ENCODE data around the gene DEPP1.

The DEPP1 gene

DNA sequence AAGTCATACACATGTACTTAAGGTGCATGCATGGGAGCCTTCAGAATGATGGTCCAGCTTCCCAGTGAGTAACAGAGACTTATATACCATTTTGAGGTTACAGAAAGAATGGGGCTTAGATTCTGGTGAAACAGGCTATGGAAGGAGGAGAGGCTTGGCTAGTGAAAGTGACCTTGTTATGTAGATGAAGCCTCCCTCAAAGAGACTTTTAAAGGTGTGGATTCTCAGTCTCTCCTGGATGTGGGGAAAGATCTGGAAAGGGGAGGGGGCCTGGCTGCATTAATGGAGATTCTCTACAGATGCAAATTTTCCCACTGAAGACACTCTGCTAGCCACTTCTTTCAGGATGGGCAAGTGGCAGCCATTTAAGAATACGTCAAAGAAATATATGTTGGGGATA lies 13.5 kb downstream of the DEPP1 start:
- DNase-seq (ENCODE audit: low read depth in 1 of 2, low spot score in 1 of 2) = no peak
- Histone ChIP-seq H3K4me3 (replicated peaks; ENCODE audit: insufficient read depth, low read length) (no peak overlapping the region), H3K27ac (replicated peaks) (peak overlapping the region; percentile 97), H3K27me3 (ENCODE audit: insufficient read depth, poor library complexity, severe bottlenecking) (no peaks in the 10 kb centered on the region)
- TF ChIP-seq, protein P1, sequence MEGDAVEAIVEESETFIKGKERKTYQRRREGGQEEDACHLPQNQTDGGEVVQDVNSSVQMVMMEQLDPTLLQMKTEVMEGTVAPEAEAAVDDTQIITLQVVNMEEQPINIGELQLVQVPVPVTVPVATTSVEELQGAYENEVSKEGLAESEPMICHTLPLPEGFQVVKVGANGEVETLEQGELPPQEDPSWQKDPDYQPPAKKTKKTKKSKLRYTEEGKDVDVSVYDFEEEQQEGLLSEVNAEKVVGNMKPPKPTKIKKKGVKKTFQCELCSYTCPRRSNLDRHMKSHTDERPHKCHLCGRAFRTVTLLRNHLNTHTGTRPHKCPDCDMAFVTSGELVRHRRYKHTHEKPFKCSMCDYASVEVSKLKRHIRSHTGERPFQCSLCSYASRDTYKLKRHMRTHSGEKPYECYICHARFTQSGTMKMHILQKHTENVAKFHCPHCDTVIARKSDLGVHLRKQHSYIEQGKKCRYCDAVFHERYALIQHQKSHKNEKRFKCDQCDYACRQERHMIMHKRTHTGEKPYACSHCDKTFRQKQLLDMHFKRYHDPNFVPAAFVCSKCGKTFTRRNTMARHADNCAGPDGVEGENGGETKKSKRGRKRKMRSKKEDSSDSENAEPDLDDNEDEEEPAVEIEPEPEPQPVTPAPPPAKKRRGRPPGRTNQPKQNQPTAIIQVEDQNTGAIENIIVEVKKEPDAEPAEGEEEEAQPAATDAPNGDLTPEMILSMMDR (IDR thresholded peaks at IDR 0.05; ENCODE audit: insufficient read depth, low read length) = no peak
- TF ChIP-seq POLR2AphosphoS5 (IDR thresholded peaks at IDR 0.05; ENCODE audit: low read depth) (no peak), GABPA (IDR thresholded peaks at IDR 0.05; ENCODE audit: low read depth) (no peak), SPI1 (IDR thresholded peaks at IDR 0.05; ENCODE audit: borderline replicate concordance, low read depth) (no peak)
- TF ChIP-seq, protein P2, sequence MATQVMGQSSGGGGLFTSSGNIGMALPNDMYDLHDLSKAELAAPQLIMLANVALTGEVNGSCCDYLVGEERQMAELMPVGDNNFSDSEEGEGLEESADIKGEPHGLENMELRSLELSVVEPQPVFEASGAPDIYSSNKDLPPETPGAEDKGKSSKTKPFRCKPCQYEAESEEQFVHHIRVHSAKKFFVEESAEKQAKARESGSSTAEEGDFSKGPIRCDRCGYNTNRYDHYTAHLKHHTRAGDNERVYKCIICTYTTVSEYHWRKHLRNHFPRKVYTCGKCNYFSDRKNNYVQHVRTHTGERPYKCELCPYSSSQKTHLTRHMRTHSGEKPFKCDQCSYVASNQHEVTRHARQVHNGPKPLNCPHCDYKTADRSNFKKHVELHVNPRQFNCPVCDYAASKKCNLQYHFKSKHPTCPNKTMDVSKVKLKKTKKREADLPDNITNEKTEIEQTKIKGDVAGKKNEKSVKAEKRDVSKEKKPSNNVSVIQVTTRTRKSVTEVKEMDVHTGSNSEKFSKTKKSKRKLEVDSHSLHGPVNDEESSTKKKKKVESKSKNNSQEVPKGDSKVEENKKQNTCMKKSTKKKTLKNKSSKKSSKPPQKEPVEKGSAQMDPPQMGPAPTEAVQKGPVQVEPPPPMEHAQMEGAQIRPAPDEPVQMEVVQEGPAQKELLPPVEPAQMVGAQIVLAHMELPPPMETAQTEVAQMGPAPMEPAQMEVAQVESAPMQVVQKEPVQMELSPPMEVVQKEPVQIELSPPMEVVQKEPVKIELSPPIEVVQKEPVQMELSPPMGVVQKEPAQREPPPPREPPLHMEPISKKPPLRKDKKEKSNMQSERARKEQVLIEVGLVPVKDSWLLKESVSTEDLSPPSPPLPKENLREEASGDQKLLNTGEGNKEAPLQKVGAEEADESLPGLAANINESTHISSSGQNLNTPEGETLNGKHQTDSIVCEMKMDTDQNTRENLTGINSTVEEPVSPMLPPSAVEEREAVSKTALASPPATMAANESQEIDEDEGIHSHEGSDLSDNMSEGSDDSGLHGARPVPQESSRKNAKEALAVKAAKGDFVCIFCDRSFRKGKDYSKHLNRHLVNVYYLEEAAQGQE (IDR thresholded peaks at IDR 0.05; ENCODE audit: insufficient replicate concordance, low read depth) = no peak

DNA sequence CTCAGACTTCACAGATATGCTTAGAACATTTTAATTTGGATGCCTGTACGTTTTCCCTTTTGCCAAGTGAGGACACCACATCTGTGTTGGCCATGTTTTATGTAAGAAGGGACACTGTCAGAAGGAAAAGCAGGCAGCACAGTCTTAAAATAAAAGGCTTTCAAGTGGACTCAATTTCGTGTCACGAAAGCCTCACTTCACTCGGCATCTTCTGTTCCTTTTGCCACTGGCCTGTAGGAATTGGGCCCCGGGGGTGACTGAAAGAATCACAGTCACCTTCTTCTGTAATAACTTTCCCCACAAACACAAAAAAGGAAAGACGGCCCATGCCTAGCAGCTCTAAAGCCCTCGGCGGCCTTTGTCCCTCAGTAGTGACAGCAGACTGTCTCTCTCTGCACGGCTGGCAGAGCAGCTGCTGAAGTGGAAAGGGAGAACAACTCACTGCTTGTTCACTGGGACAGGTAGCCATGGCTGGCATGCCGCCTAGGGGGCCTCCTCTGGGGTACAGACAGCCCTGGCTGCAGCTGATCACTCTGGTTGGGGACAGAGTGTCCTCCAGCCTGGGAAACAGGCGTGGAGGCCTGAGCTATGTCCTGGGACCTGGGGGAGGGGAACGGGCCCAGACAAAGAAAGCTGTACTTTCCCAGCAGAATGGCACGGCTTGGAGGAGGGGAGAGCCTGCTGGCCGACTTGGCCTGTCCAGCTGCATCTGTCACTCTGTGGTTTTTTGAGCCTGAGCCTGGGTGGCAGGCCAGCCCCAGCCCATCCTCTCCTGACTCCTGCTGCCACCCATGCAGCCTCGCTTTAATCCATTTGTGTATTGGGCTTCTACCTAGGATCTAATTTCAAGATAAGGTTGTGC lies 14.6 kb downstream of the DEPP1 start:
- TF ChIP-seq, protein P2 (IDR thresholded peaks at IDR 0.05; ENCODE audit: insufficient replicate concordance, low read depth) = no peak
- TF ChIP-seq POLR2AphosphoS5 (IDR thresholded peaks at IDR 0.05; ENCODE audit: low read depth) (no peak), SPI1 (IDR thresholded peaks at IDR 0.05; ENCODE audit: borderline replicate concordance, low read depth) (no peak), GABPA (IDR thresholded peaks at IDR 0.05; ENCODE audit: low read depth) (no peak)
- TF ChIP-seq, protein P1 (IDR thresholded peaks at IDR 0.05; ENCODE audit: insufficient read depth, low read length) = no peak
- Histone ChIP-seq H3K27me3 (ENCODE audit: insufficient read depth, poor library complexity, severe bottlenecking) (no peaks in the 10 kb centered on the region), H3K4me3 (replicated peaks; ENCODE audit: insufficient read depth, low read length) (no peak overlapping the region), H3K27ac (replicated peaks) (peak overlapping the region; percentile 97)
- no peak for DNase-seq (ENCODE audit: low read depth in 1 of 2, low spot score in 1 of 2)

DNA sequence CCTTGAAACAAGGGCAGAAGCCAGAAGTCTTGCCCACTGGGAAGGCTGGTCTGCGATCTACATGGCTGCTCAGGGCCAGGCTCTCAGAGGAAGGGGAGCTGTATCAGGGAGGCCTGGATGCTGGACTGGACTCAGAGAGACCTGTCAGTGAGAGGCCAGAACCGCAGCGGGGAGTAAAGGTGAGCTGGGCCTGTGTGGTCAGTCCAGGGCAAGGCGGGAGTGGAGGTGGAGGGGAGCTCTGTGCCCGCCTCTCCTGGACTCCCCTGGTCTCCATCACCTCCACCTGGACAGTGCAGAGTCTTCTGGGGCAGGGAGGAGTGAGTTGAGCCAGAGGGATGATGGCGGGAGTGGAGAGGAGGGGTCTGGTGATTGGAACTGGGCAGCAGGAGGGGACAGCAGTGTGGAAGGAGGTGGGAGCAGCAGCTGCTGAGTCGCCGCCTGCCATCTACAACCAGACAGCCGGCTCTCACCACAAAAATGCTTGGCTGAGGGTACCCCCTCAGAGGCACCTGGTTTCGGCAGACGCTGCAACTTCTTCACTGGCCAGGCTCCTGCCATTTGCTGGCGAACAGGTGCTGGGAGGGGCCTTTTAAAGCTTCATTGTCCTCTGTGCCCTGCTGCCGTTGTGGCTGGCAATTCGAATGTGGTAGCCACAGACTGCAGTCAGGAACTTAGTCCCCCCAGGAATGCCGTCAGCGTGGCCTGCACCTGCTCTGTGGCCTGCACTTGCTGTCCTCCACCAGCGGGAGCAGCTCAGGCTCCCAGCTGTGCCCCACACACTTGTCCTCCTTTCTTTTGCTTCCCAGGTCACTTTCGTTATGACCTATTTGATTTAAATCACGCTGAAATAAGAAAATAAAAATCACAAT lies 15.5 kb downstream of the DEPP1 start:
- H3K27ac ChIP-seq (replicated peaks) = peak overlapping the region; percentile 97
- H3K27me3 ChIP-seq (ENCODE audit: insufficient read depth, poor library complexity, severe bottlenecking) = no peaks in the 10 kb centered on the region
- TF ChIP-seq GABPA (IDR thresholded peaks at IDR 0.05; ENCODE audit: low read depth) = no peak
- no peak for TF ChIP-seq SPI1 (IDR thresholded peaks at IDR 0.05; ENCODE audit: borderline replicate concordance, low read depth)
- TF ChIP-seq, protein P1 (IDR thresholded peaks at IDR 0.05; ENCODE audit: insufficient read depth, low read length) = peak; percentile 5
- TF ChIP-seq, protein P2 (IDR thresholded peaks at IDR 0.05; ENCODE audit: insufficient replicate concordance, low read depth) = no peak
- TF ChIP-seq POLR2AphosphoS5 (IDR thresholded peaks at IDR 0.05; ENCODE audit: low read depth) = peak; percentile 65
- DNase-seq (ENCODE audit: low read depth in 1 of 2, low spot score in 1 of 2) = peak in 1 of 2 experiments; percentile 69
- peak overlapping the region; percentile 75 for H3K4me3 ChIP-seq (replicated peaks; ENCODE audit: insufficient read depth, low read length)

All from HL-60 (cell line).